Testis (tissue), 3 donors: ENCODE data around the gene DCAF10. TPM values are rescaled to one million over a fixed set of nuclear protein-coding genes. Genes with fewer than 3 reads are reported as not detected.

Experiments
- DNase-seq: peaks from one replicate; pipeline ENCODE4 v3.0.0-alpha.2; 2019
- H3K27ac ChIP-seq, 2 donors: fragments of 200-600 bp; sonication (generic); one replicate each; pipeline ENCODE4 v1.5.1; 2019
- H3K27me3 ChIP-seq: fragments of 200-600 bp; sonication (generic); one replicate; pipeline ENCODE4 v1.5.1; 2019
- H3K36me3 ChIP-seq: fragments of 200-600 bp; sonication (generic); one replicate; pipeline ENCODE4 v1.5.1; 2017; ENCODE audit warnings: low read depth; ENCODE audit errors: missing control alignments
- H3K4me1 ChIP-seq: fragments of 200-600 bp; sonication (generic); one replicate; pipeline ENCODE4 v1.5.1; 2019
- H3K4me3 ChIP-seq, 2 donors: fragments of 200-600 bp; sonication (generic); one replicate each; pipeline ENCODE4 v1.5.1; 2017 to 2019
- H3K9me3 ChIP-seq: fragments of 200-600 bp; sonication (generic); one replicate; pipeline ENCODE4 v1.5.1; 2017
- POLR2A ChIP-seq: fragments of 450-650 bp; IDR thresholded peaks from one replicate; pipeline ENCODE4 v1.6.1; 2017; ENCODE audit warnings: antibody characterized with exemption, mild to moderate bottlenecking, moderate library complexity
- WGBS, 2 donors: methylation state at CpG; one replicate each; pipeline ENCODE4 v1.1.5; 2018; 5-methylcytosine and 5-hydroxymethylcytosine counted together
- intact Hi-C: fragments of 100-400 bp; cut with DNase I; formaldehyde crosslinking; loops from one replicate; pipeline ENCODE4 v1.15.1; 2023; ENCODE audit warnings: low total_unique reads
- polyA plus RNA-seq: library from polyadenylated mRNA; stranded (reverse); fragments of 350-450 nt; fragmentation: Illumina TruSeq; extraction: RNeasy Lipid Tissue Mini Kit (QIAGEN cat#74804); gene quantifications from one replicate; pipeline ENCODE4 v1.2.3, GENCODE V29; 2014; ENCODE audit warnings: low read depth, low replicate concordance; ENCODE audit not compliant: insufficient read depth
- total RNA-seq, 2 donors: library from RNA; depleted of rRNA; stranded (reverse); fragments of >200 nt; gene quantifications; one replicate each; pipeline ENCODE4 v1.2.3, GENCODE V29; 2016
- TF ChIP-seq, protein P1 (sequence below), 3 experiments: fragments of 450-650 bp in 2 of 3; fragments of 200-600 bp in 1 of 3; sonication (generic) in 1 of 3; IDR thresholded peaks; one replicate each; pipeline ENCODE4 v1.5.1; 2016 to 2019; ENCODE audit warnings: antibody characterized with exemption in 3 of 3, mild to moderate bottlenecking in 2 of 3, moderate library complexity in 1 of 3

Gene DCAF10
- total and polyA plus RNA-seq, 3 donors from 2014 or later = 77.3 to 104 (median 77.9) TPM

DNA sequence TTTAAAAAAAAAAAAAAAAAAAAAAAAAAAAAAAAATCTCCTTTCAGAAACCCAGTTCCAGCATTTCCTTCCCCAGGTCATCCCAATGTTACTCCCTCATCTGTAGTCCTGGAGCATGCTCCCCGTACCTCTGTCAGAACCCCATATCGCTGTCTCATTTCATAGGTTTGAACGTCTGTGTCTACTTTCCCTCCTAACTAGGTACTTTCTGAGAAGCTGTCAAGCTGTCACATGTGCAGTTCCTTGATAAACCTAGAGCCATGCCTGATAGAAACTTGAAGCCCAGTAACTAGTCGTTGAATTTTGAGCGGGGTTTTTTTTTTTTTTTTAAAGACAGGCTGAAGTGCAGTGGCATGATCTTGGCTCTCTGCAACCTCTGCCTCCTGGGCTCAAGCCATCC lies 31.3 kb upstream of the DCAF10 start:
- Histone ChIP-seq H3K9me3 (no peaks in the 10 kb centered on the region), H3K36me3 (no peaks in the 10 kb centered on the region), H3K27ac (no peak overlapping the region), H3K27me3 (no peaks in the 10 kb centered on the region), H3K4me1 (no peaks in the 10 kb centered on the region), H3K4me3 (no peak overlapping the region)
- TF ChIP-seq POLR2A = no peak
- TF ChIP-seq, protein P1, sequence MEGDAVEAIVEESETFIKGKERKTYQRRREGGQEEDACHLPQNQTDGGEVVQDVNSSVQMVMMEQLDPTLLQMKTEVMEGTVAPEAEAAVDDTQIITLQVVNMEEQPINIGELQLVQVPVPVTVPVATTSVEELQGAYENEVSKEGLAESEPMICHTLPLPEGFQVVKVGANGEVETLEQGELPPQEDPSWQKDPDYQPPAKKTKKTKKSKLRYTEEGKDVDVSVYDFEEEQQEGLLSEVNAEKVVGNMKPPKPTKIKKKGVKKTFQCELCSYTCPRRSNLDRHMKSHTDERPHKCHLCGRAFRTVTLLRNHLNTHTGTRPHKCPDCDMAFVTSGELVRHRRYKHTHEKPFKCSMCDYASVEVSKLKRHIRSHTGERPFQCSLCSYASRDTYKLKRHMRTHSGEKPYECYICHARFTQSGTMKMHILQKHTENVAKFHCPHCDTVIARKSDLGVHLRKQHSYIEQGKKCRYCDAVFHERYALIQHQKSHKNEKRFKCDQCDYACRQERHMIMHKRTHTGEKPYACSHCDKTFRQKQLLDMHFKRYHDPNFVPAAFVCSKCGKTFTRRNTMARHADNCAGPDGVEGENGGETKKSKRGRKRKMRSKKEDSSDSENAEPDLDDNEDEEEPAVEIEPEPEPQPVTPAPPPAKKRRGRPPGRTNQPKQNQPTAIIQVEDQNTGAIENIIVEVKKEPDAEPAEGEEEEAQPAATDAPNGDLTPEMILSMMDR (IDR thresholded peaks at IDR 0.05) = no peak
- WGBS, 2 donors = 69 to 92% methylated on average over 5 of the region's 5 CpGs
- no peak for DNase-seq
- intact Hi-C loops = no loop called here

DNA sequence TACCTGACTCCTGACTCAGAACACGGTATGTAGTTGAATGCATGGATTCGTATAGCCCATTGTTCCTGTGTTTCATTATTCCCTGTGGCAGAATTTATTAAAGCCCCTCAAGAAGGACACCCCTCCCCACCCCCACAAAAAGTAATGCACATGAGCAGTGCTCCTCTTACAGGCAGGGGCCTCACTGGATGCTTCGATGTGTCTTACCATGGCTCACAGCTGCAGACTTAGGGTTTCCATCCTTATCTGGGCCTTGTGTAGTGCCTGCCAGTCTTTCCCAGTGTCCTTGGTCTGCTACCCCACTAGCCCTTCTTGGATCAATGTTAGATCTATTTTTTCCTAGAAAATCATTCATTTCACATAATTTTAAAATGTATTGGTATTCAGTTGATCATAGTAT lies 30.6 kb upstream of the DCAF10 start:
- Histone ChIP-seq H3K27ac (no peak overlapping the region), H3K27me3 (no peaks in the 10 kb centered on the region), H3K36me3 (no peaks in the 10 kb centered on the region)

DNA sequence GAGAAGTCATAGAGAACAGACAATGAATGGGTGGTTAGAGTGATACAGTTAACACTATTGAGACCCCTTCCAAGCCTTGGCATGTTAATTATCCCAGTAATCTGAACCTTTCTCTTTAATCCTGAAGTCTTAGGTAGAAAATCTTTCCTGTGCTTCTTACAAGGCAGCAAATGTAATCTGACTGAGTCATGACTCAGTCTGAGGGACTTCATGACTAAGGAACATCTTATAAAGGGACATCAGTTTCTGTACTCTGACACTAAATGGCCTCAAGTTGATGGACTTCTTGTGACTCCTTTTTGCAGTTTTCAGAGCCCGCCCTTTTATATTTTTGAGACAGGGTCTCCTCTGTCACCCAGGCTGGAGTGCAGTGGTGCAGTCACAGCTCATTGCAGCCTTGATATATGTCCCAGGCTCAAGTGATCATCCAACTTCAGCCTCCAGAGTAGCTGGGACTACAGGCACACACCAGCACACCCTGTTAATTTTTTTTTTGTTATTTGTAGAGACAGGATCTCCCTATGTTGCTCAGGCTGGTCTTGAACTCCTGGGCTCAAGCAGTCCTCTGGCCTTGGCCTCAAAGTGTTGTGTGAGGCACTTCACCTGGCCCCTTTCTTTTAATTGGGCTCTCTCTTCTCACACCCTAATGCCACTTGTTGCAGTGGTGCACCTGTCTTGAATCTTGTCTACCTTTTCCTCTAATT lies 25.2 kb upstream of the DCAF10 start:
- intact Hi-C loops = no loop called here
- no peaks in the 10 kb centered on the region for H3K36me3 ChIP-seq
- H3K4me3 ChIP-seq = no peak overlapping the region
- no peak overlapping the region for H3K27ac ChIP-seq
- TF ChIP-seq POLR2A = no peak
- TF ChIP-seq, protein P1 (IDR thresholded peaks at IDR 0.05) = no peak
- no peak for DNase-seq
- H3K27me3 ChIP-seq = no peaks in the 10 kb centered on the region
- 94 to 100% methylated on average over 1 of the region's 1 CpG for WGBS, 2 donors
- H3K9me3 ChIP-seq = no peaks in the 10 kb centered on the region
- H3K4me1 ChIP-seq = no peaks in the 10 kb centered on the region

More for the DNA sequence above, 30.6 kb upstream of the DCAF10 start:
- Histone ChIP-seq H3K9me3 (no peaks in the 10 kb centered on the region), H3K4me3 (no peak overlapping the region), H3K4me1 (no peaks in the 10 kb centered on the region)
- no peak for DNase-seq
- WGBS, 2 donors = 87 to 90% methylated on average over 3 of the region's 3 CpGs
- intact Hi-C loops = no loop called here
- TF ChIP-seq, protein P1 (IDR thresholded peaks at IDR 0.05) = no peak
- TF ChIP-seq POLR2A = no peak

DNA sequence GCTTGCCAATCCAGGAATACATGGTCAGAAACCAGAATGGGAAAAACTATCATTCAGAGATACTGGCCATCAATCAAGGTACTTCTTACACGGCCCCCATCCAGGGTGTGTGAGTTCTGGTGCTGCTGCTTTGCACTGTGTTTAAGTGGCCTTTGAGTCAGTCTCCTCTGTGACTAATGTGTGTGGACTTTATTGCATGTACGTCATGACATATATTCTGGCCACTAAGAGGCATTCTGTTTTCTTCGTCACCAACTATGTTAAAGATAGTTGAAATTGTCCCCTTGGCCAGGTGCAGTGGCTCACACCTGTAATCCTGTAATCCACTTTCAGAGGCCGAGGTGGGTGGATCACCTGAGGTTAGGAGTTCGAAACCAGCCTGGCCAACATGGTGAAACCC lies 24.3 kb upstream of the DCAF10 start:
- 88 to 89% methylated on average over 5 of the region's 5 CpGs for WGBS, 2 donors
- intact Hi-C loops = no loop called here
- Histone ChIP-seq H3K27ac (no peak overlapping the region), H3K4me3 (no peak overlapping the region), H3K9me3 (no peaks in the 10 kb centered on the region), H3K36me3 (no peaks in the 10 kb centered on the region), H3K4me1 (no peaks in the 10 kb centered on the region), H3K27me3 (no peaks in the 10 kb centered on the region)
- DNase-seq = no peak
- TF ChIP-seq, protein P1 (IDR thresholded peaks at IDR 0.05) = no peak
- TF ChIP-seq POLR2A = no peak

DNA sequence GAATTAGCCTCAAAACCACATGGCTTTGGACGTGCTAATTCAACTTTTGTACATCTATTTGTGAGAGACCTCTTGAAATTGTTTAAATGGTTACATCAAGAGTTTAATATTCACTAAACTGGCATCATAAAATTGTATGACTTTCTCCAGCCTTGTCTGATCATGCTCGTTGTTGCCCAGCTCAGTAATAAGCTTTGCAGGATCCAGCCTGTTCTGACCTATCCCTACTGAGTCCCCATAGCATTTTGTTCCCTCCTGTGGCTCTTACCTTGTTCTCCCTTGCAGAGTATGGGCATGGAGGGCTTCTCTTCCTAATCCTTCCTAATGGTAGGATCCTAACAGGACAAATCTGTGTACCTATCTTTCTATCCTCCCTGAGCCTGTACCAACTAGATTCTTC lies 22.1 kb upstream of the DCAF10 start:
- Histone ChIP-seq H3K4me1 (no peaks in the 10 kb centered on the region), H3K27me3 (no peaks in the 10 kb centered on the region), H3K9me3 (no peaks in the 10 kb centered on the region), H3K4me3 (no peak overlapping the region), H3K36me3 (no peaks in the 10 kb centered on the region), H3K27ac (no peak overlapping the region)
- intact Hi-C loops = no loop called here
- no peak for TF ChIP-seq POLR2A
- 83 to 86% methylated on average over 2 of the region's 2 CpGs for WGBS, 2 donors
- no peak for DNase-seq
